GM19239 (cell line): ENCODE measurements around the gene SERINC1.
"Not testable (repeated sequence)": the region's sequence is repeated elsewhere in the genome, so short reads cannot be mapped to it uniquely, and the experiment has no call there.

Experiments
- DNase-seq: peaks from one replicate; pipeline ENCODE4 v3.0.0; 2011; ENCODE audit warnings: low spot score; ENCODE audit not compliant: insufficient read length
- FAIRE-seq: peaks from 2 replicates; lab custom pipeline; 2011; peaks lifted over from hg19 to GRCh38; lab: Jason Lieb, UNC

Gene SERINC1

GRCh38 chr6:122471107-122472021 lies at the start of gene SERINC1:
SERINC1 (minus strand) TSS chr6:122471807; CDS start chr6:122471737, 70 bp downstream.
- FAIRE-seq = peak; percentile 99

GRCh38 chr6:122511193-122511924 lies 39.8 kb upstream of the SERINC1 start:
- DNase-seq = no peak
- FAIRE-seq = no peak

More at GRCh38 chr6:122471107-122472021, at the start of gene SERINC1:
- peak; percentile 44 for DNase-seq

- FAIRE-seq = not testable (repeated sequence)
These were observed 33.6 kb upstream of the SERINC1 start for GRCh38 chr6:122505170-122505569.

GRCh38 chr6:122501475-122501874 lies 29.9 kb upstream of the SERINC1 start:
- no peak for FAIRE-seq
- no peak for DNase-seq

More at GRCh38 chr6:122505170-122505569, 33.6 kb upstream of the SERINC1 start:
- not testable (repeated sequence) for DNase-seq

- FAIRE-seq (no peak), DNase-seq (no peak)
These were observed 24.0 kb upstream of the SERINC1 start for GRCh38 chr6:122495612-122496011.

GRCh38 chr6:122494665-122495272 lies 23.2 kb upstream of the SERINC1 start:
- no peak for DNase-seq
- no peak for FAIRE-seq

- FAIRE-seq (peak; percentile 59), DNase-seq (peak; percentile 25)
These were observed 20.4 kb upstream of the SERINC1 start for GRCh38 chr6:122491919-122492555.

- FAIRE-seq (no peak), DNase-seq (no peak)
These were observed 19.0 kb upstream of the SERINC1 start for GRCh38 chr6:122490607-122491006.

- DNase-seq = no peak
- FAIRE-seq = peak; percentile 45
These were observed 13.2 kb upstream of the SERINC1 start for GRCh38 chr6:122484760-122485159.

- DNase-seq (no peak), FAIRE-seq (no peak)
These were observed 11.1 kb upstream of the SERINC1 start for GRCh38 chr6:122482750-122483080.

GRCh38 chr6:122476131-122476530 lies 4.5 kb upstream of the SERINC1 start:
- DNase-seq = no peak
- no peak for FAIRE-seq

GRCh38 chr6:122472022-122472340 lies 374 bp upstream of the SERINC1 start:
- DNase-seq (no peak), FAIRE-seq (no peak)

GRCh38 chr6:122461885-122462284 lies 9.7 kb downstream of the SERINC1 start:
- FAIRE-seq = no peak
- no peak for DNase-seq

GRCh38 chr6:122459865-122460416 lies 11.7 kb downstream of the SERINC1 start:
- DNase-seq, FAIRE-seq: not testable (repeated sequence)

GRCh38 chr6:122459240-122459639 lies 12.4 kb downstream of the SERINC1 start:
- no peak for DNase-seq
- peak; percentile 48 for FAIRE-seq

GRCh38 chr6:122458087-122458486 lies 13.5 kb downstream of the SERINC1 start:
- FAIRE-seq = no peak

GRCh38 chr6:122455116-122455515 lies 16.5 kb downstream of the SERINC1 start:
- DNase-seq = not testable (repeated sequence)

More at GRCh38 chr6:122458087-122458486, 13.5 kb downstream of the SERINC1 start:
- DNase-seq = no peak

GRCh38 chr6:122454673-122455072 lies 16.9 kb downstream of the SERINC1 start:
- no peak for FAIRE-seq

More at GRCh38 chr6:122455116-122455515, 16.5 kb downstream of the SERINC1 start:
- FAIRE-seq = not testable (repeated sequence)

GRCh38 chr6:122452509-122452908 lies 19.1 kb downstream of the SERINC1 start:
- no peak for FAIRE-seq
- DNase-seq = no peak

More at GRCh38 chr6:122454673-122455072, 16.9 kb downstream of the SERINC1 start:
- DNase-seq = no peak

GRCh38 chr6:122449069-122449468 lies 22.5 kb downstream of the SERINC1 start:
- FAIRE-seq = peak; percentile 21

More at GRCh38 chr6:122449069-122449468, 22.5 kb downstream of the SERINC1 start:
- DNase-seq = no peak
